ENCODE data around the gene SESN2. TPM values are rescaled to one million over a fixed set of nuclear protein-coding genes. Genes with fewer than 3 reads are reported as not detected.

SESN2 gene
- total RNA-seq, 1 experiment from 2014 or later: 6.9 TPM

DNA sequence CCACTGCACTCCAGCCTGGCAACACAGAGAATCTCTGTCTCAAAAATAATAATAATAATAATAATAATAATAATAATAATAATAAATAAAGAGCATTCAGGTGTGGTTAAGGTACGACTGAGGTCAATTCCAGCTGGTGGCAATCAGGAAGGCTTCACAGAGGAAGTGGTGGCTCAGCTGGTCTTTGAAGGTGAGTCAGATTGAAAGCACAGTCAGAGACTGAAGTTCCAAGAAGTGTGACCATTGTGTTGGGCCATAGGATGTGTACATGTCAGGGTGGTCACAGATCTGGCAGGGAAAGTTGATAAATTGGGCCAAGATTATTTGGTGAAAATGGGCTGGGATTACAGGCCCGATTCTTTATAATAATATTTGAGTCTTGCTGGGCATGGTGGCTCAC, 38.5 kb downstream of the SESN2 start:
- no peak for TF ChIP-seq EZH2 (IDR thresholded peaks at IDR 0.05; ENCODE audit: low read length, unreplicated experiment)
- TF ChIP-seq, protein P1, sequence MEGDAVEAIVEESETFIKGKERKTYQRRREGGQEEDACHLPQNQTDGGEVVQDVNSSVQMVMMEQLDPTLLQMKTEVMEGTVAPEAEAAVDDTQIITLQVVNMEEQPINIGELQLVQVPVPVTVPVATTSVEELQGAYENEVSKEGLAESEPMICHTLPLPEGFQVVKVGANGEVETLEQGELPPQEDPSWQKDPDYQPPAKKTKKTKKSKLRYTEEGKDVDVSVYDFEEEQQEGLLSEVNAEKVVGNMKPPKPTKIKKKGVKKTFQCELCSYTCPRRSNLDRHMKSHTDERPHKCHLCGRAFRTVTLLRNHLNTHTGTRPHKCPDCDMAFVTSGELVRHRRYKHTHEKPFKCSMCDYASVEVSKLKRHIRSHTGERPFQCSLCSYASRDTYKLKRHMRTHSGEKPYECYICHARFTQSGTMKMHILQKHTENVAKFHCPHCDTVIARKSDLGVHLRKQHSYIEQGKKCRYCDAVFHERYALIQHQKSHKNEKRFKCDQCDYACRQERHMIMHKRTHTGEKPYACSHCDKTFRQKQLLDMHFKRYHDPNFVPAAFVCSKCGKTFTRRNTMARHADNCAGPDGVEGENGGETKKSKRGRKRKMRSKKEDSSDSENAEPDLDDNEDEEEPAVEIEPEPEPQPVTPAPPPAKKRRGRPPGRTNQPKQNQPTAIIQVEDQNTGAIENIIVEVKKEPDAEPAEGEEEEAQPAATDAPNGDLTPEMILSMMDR (conservative IDR thresholded peaks at IDR 0.05; ENCODE audit: low read depth, low read length): no peak

DNA sequence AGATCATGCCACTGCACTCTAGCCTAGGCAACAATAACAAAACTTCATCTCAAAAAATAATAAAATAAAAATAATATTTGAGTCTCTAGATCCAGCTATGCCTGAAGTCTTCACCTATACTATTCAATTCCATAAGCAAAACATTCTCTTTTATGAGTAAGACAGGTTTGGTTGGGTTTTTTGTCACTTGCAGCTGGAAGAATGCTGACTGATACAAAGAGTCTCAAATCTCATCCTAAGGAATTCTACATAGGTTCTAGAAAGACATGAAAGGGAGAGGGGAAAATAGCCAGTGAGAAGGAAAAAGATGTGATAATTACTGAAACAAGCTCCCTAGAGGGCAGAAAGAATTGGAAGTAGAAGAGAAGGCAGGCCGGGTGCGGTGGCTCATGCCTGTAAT, 39.1 kb downstream of the SESN2 start:
- H3K4me1 ChIP-seq (ENCODE audit: insufficient read depth, low read length): no peaks in the 10 kb centered on the region

More for the DNA sequence above, 38.5 kb downstream of the SESN2 start:
- Histone ChIP-seq H3K79me2 (ENCODE audit: low read length) (no peaks in the 10 kb centered on the region), H3K9ac (ENCODE audit: low read length) (no peak overlapping the region), H3K36me3 (ENCODE audit: low read depth, low read length) (no peaks in the 10 kb centered on the region), H3K9me3 (ENCODE audit: low read length) (no peaks in the 10 kb centered on the region), H4K20me1 (ENCODE audit: low read length) (no peaks in the 10 kb centered on the region), H2AFZ (ENCODE audit: low read length) (no peak overlapping the region), H3K9me2 (replicated peaks; ENCODE audit: low read length) (no peaks in the 10 kb centered on the region), H3F3A (ENCODE audit: low read length, unreplicated experiment) (no peaks in the 10 kb centered on the region), H3K4me3 (ENCODE audit: low read length) (no peak overlapping the region), H3K27ac (ENCODE audit: low read length) (no peak overlapping the region), H3K4me2 (ENCODE audit: low read length) (no peak overlapping the region), H3K27me3 (ENCODE audit: low read length) (no peaks in the 10 kb centered on the region), H3K4me1 (ENCODE audit: insufficient read depth, low read length) (no peaks in the 10 kb centered on the region)
- intact Hi-C loops (cut with micrococcal nuclease): no loop called here
- DNase-seq (no peak), ATAC-seq (no peak)
- CTCF ChIA-PET: no interaction called here
- POLR2A ChIA-PET (ENCODE audit: unreplicated experiment): no interaction called here
- no TSS peak for BruUV-seq (replicated peaks)

DNA sequence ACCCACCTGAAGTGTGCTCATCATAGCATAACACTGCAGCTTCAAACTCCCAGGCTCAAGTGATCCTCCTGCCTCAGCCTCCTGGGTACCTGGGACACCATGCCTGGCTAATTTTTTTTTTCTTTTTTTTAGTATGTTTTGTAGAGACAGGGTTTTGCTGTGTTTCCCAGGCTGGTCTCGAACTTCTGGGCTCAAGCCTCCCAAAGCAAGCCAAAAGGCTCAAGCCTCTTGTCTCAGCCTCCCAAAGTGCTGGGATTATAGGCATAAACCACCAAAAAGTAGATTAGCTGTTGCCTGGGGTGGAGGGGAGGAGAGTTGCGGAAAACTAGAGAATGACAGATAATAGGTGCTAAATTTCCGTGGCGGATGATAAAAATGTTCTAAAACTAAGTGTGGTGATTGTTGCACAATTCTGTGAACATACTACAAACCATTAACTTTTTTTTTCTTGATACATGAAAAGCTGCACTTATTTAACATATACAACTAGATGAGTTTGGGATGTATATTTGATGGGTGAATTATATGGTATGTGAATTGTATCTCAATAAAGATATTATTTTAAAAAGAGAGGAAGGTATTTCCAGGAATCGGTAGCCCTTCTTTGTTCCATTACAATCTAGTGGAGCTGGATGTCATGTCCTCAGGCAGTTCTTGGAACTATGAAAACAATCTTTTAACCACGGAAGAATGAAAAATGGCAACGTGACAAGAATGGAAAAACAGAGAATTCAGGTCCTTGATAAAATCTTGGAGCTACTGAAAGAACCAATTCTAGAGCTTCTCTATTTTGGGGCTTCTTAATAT, 42.3 kb downstream of the SESN2 start:
- H2AFZ ChIP-seq (ENCODE audit: low read length): no peak overlapping the region
- no peaks in the 10 kb centered on the region for H3K79me2 ChIP-seq (ENCODE audit: low read length)
- DNase-seq (peak; percentile 37), ATAC-seq (no peak)
- H3K27me3 ChIP-seq (ENCODE audit: low read length): no peaks in the 10 kb centered on the region
- no peak overlapping the region for H3K27ac ChIP-seq (ENCODE audit: low read length)
- no peaks in the 10 kb centered on the region for H3F3A ChIP-seq (ENCODE audit: low read length, unreplicated experiment)
- H3K4me1 ChIP-seq (ENCODE audit: insufficient read depth, low read length): no peaks in the 10 kb centered on the region
- TF ChIP-seq EZH2phosphoT487 (IDR thresholded peaks at IDR 0.05; ENCODE audit: borderline replicate concordance, low read length) (no peak), EZH2 (IDR thresholded peaks at IDR 0.05; ENCODE audit: low read length, unreplicated experiment) (no peak)
- TF ChIP-seq, protein P1 (conservative IDR thresholded peaks at IDR 0.05; ENCODE audit: low read depth, low read length): no peak
- no peaks in the 10 kb centered on the region for H3K36me3 ChIP-seq (ENCODE audit: low read depth, low read length)
- H3K9me2 ChIP-seq (replicated peaks; ENCODE audit: low read length): no peaks in the 10 kb centered on the region
- no peak overlapping the region for H3K4me3 ChIP-seq (ENCODE audit: low read length)
- intact Hi-C loops (cut with micrococcal nuclease): no loop called here
- ChIA-PET CTCF (no interaction called here), POLR2A (ENCODE audit: unreplicated experiment) (no interaction called here)
- no peak overlapping the region for H3K9ac ChIP-seq (ENCODE audit: low read length)
- no peak overlapping the region for H3K4me2 ChIP-seq (ENCODE audit: low read length)
- BruUV-seq (replicated peaks): no TSS peak
- no peaks in the 10 kb centered on the region for H4K20me1 ChIP-seq (ENCODE audit: low read length)
- no peaks in the 10 kb centered on the region for H3K9me3 ChIP-seq (ENCODE audit: low read length)

More for the DNA sequence above, 39.1 kb downstream of the SESN2 start:
- Histone ChIP-seq H3F3A (ENCODE audit: low read length, unreplicated experiment) (no peaks in the 10 kb centered on the region), H3K4me2 (ENCODE audit: low read length) (no peak overlapping the region), H3K9me3 (ENCODE audit: low read length) (no peaks in the 10 kb centered on the region), H3K9ac (ENCODE audit: low read length) (no peak overlapping the region), H3K27ac (ENCODE audit: low read length) (no peak overlapping the region), H3K27me3 (ENCODE audit: low read length) (no peaks in the 10 kb centered on the region), H3K36me3 (ENCODE audit: low read depth, low read length) (no peaks in the 10 kb centered on the region), H3K4me3 (ENCODE audit: low read length) (no peak overlapping the region), H2AFZ (ENCODE audit: low read length) (no peak overlapping the region), H3K79me2 (ENCODE audit: low read length) (no peaks in the 10 kb centered on the region), H3K9me2 (replicated peaks; ENCODE audit: low read length) (no peaks in the 10 kb centered on the region), H4K20me1 (ENCODE audit: low read length) (no peaks in the 10 kb centered on the region)
- intact Hi-C loops (cut with micrococcal nuclease): no loop called here
- ChIA-PET POLR2A (ENCODE audit: unreplicated experiment) (no interaction called here), CTCF (no interaction called here)
- TF ChIP-seq EZH2phosphoT487 (IDR thresholded peaks at IDR 0.05; ENCODE audit: borderline replicate concordance, low read length) (no peak), EZH2 (IDR thresholded peaks at IDR 0.05; ENCODE audit: low read length, unreplicated experiment) (no peak)
- TF ChIP-seq, protein P1 (conservative IDR thresholded peaks at IDR 0.05; ENCODE audit: low read depth, low read length): no peak
- BruUV-seq (replicated peaks): no TSS peak
- ATAC-seq: no peak
- DNase-seq: no peak
